ENCODE measurements around the gene TTLL9. TPM values are rescaled to one million over a fixed set of nuclear protein-coding genes. Genes with fewer than 3 reads are reported as not detected.

TTLL9 gene
- polyA plus RNA-seq, 1 donor from 2014 or later: 8.0 TPM

DNA sequence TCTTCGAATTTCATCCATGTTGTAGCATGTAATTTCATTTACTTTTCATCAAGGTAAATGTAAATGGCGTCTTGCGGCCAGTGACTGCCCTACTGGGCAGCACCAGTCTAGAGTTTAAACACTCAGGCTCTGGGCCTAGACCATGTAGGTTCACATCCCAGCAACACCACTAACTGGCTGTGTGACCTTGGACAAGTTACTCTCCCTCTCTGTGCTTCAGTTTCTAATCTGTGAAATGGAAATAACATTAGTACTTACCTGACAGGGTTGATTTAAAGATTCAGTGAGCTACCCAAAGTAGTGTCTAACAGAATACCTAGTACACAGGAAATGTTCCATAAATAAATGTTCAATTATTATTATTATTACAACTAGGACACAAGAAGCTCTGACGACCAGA, 52.2 kb downstream of the TTLL9 start:
- H3K9me3 ChIP-seq (ENCODE audit: low read length): no peaks in the 10 kb centered on the region
- no peak overlapping the region for H3K4me2 ChIP-seq (ENCODE audit: low read length)
- H3K27ac ChIP-seq (ENCODE audit: low read length): no peak overlapping the region
- H2AFZ ChIP-seq (ENCODE audit: low read depth, low read length): no peak overlapping the region
- H3K27me3 ChIP-seq (ENCODE audit: insufficient read depth, low read depth, low read length): no peaks in the 10 kb centered on the region
- no peaks in the 10 kb centered on the region for H3F3A ChIP-seq (ENCODE audit: insufficient read depth, low read length, poor library complexity, severe bottlenecking)
- H3K9ac ChIP-seq (ENCODE audit: low read length): no peak overlapping the region
- no peaks in the 10 kb centered on the region for H3K79me2 ChIP-seq (replicated peaks; ENCODE audit: insufficient read depth, low read length)
- no peak overlapping the region for H3K4me3 ChIP-seq (ENCODE audit: low read length)
- no peaks in the 10 kb centered on the region for H3K36me3 ChIP-seq (ENCODE audit: insufficient read depth, low read length)
- TF ChIP-seq, protein P1, sequence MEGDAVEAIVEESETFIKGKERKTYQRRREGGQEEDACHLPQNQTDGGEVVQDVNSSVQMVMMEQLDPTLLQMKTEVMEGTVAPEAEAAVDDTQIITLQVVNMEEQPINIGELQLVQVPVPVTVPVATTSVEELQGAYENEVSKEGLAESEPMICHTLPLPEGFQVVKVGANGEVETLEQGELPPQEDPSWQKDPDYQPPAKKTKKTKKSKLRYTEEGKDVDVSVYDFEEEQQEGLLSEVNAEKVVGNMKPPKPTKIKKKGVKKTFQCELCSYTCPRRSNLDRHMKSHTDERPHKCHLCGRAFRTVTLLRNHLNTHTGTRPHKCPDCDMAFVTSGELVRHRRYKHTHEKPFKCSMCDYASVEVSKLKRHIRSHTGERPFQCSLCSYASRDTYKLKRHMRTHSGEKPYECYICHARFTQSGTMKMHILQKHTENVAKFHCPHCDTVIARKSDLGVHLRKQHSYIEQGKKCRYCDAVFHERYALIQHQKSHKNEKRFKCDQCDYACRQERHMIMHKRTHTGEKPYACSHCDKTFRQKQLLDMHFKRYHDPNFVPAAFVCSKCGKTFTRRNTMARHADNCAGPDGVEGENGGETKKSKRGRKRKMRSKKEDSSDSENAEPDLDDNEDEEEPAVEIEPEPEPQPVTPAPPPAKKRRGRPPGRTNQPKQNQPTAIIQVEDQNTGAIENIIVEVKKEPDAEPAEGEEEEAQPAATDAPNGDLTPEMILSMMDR (IDR thresholded peaks at IDR 0.05; ENCODE audit: poor library complexity, severe bottlenecking): no peak
- TF ChIP-seq POLR2AphosphoS5 (IDR thresholded peaks at IDR 0.05) (no peak), EP300 (conservative IDR thresholded peaks at IDR 0.05; ENCODE audit: poor library complexity, severe bottlenecking) (no peak), EZH2 (IDR thresholded peaks at IDR 0.05; ENCODE audit: borderline replicate concordance, insufficient read depth, low read length, poor library complexity, severe bottlenecking) (no peak), MXI1 (conservative IDR thresholded peaks at IDR 0.05; ENCODE audit: poor library complexity, severe bottlenecking) (no peak), TAF1 (IDR thresholded peaks at IDR 0.05; ENCODE audit: low read depth) (no peak), RAD21 (conservative IDR thresholded peaks at IDR 0.05) (no peak), SMC3 (conservative IDR thresholded peaks at IDR 0.05; ENCODE audit: poor library complexity) (no peak)
- TF ChIP-seq, protein P2, sequence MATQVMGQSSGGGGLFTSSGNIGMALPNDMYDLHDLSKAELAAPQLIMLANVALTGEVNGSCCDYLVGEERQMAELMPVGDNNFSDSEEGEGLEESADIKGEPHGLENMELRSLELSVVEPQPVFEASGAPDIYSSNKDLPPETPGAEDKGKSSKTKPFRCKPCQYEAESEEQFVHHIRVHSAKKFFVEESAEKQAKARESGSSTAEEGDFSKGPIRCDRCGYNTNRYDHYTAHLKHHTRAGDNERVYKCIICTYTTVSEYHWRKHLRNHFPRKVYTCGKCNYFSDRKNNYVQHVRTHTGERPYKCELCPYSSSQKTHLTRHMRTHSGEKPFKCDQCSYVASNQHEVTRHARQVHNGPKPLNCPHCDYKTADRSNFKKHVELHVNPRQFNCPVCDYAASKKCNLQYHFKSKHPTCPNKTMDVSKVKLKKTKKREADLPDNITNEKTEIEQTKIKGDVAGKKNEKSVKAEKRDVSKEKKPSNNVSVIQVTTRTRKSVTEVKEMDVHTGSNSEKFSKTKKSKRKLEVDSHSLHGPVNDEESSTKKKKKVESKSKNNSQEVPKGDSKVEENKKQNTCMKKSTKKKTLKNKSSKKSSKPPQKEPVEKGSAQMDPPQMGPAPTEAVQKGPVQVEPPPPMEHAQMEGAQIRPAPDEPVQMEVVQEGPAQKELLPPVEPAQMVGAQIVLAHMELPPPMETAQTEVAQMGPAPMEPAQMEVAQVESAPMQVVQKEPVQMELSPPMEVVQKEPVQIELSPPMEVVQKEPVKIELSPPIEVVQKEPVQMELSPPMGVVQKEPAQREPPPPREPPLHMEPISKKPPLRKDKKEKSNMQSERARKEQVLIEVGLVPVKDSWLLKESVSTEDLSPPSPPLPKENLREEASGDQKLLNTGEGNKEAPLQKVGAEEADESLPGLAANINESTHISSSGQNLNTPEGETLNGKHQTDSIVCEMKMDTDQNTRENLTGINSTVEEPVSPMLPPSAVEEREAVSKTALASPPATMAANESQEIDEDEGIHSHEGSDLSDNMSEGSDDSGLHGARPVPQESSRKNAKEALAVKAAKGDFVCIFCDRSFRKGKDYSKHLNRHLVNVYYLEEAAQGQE (IDR thresholded peaks at IDR 0.05; ENCODE audit: borderline replicate concordance): no peak
- no peaks in the 10 kb centered on the region for H3K9me2 ChIP-seq (ENCODE audit: insufficient read depth, low read length)
- H4K20me1 ChIP-seq (ENCODE audit: insufficient read depth): no peaks in the 10 kb centered on the region

DNA sequence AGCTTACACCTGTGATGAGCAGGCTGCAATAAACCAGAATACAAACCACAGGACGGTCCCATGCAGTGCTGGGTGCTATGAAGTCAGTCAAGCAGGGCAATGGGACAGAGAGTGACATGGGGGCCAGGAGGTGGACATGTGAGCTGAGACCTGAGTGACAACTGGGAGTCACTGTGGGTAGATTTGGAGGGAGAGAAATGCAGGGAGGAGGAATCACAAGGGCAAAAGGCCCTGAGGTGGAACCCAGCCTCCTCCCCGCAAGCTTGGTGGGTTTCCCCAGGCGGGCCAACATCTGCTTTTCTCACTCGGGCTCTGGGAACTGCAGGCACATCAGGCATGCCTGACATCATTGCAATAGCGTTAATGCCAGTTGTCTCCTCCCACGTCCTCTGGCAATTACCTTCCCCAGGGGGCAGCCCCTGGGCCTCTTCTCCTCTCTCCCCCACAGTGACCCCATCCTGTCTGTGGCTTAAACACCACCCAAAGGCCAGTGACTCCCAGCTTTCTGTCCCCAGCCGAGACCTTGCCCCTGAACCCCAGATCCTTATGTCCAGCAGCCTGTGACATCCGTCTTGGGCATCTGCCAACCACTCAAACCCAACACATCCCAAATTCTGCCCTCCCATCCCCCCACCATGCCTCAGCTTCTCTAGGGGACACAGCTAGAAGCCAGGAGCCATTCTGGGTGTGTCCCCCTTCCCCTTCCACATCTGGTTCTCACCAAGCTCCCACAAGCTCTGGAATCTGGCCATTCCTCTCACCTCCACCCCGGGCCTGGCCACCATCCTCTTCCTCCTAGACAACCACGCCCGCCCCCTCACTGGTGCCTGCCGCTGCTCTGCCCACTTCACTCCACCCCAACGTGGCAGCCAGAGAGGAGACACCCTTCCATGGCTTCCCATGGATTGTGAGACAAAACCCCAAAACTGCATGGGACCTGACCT, 53.2 kb downstream of the TTLL9 start:
- no peak overlapping the region for H3K4me2 ChIP-seq (ENCODE audit: low read length)
- H3F3A ChIP-seq (ENCODE audit: insufficient read depth, low read length, poor library complexity, severe bottlenecking): no peaks in the 10 kb centered on the region
- no peaks in the 10 kb centered on the region for H3K9me3 ChIP-seq (ENCODE audit: low read length)
- H3K36me3 ChIP-seq (ENCODE audit: insufficient read depth, low read length): no peaks in the 10 kb centered on the region
- H3K9me2 ChIP-seq (ENCODE audit: insufficient read depth, low read length): no peaks in the 10 kb centered on the region
- H4K20me1 ChIP-seq (ENCODE audit: insufficient read depth): no peaks in the 10 kb centered on the region
- H3K9ac ChIP-seq (ENCODE audit: low read length): no peak overlapping the region
- H3K4me3 ChIP-seq (ENCODE audit: low read length): no peak overlapping the region
- no peaks in the 10 kb centered on the region for H3K27me3 ChIP-seq (ENCODE audit: insufficient read depth, low read depth, low read length)
- no peaks in the 10 kb centered on the region for H3K79me2 ChIP-seq (replicated peaks; ENCODE audit: insufficient read depth, low read length)
- H2AFZ ChIP-seq (ENCODE audit: low read depth, low read length): no peak overlapping the region
- TF ChIP-seq, protein P1 (IDR thresholded peaks at IDR 0.05; ENCODE audit: poor library complexity, severe bottlenecking): no peak
- TF ChIP-seq TAF1 (IDR thresholded peaks at IDR 0.05; ENCODE audit: low read depth) (no peak), EZH2 (IDR thresholded peaks at IDR 0.05; ENCODE audit: borderline replicate concordance, insufficient read depth, low read length, poor library complexity, severe bottlenecking) (no peak), RAD21 (conservative IDR thresholded peaks at IDR 0.05) (no peak), MXI1 (conservative IDR thresholded peaks at IDR 0.05; ENCODE audit: poor library complexity, severe bottlenecking) (no peak), EP300 (conservative IDR thresholded peaks at IDR 0.05; ENCODE audit: poor library complexity, severe bottlenecking) (no peak), SMC3 (conservative IDR thresholded peaks at IDR 0.05; ENCODE audit: poor library complexity) (no peak)
- TF ChIP-seq, protein P2 (IDR thresholded peaks at IDR 0.05; ENCODE audit: borderline replicate concordance): no peak
- H3K27ac ChIP-seq (ENCODE audit: low read length): no peak overlapping the region

Data from neural cell (in vitro differentiated cells).